Erythroblast (primary cell): ENCODE measurements around the gene ANK3.

Source experiments
- GATA1 ChIP-seq: IDR thresholded peaks from 2 replicates; pipeline ENCODE4 v1.6.1; 2011; ENCODE audit warnings: low read depth, mild to moderate bottlenecking, control low read depth, low read length, moderate library complexity
- POLR2A ChIP-seq: IDR thresholded peaks from 2 replicates; pipeline ENCODE4 v1.6.1; 2011; ENCODE audit warnings: mild to moderate bottlenecking, low read length

GRCh38 chr10:60277656-60278055, 112.0 kb downstream of the ANK3 start:
- TF ChIP-seq POLR2A (no peak), GATA1 (no peak)
